K562 (cell line): ENCODE data around the gene CEMIP. TPM values are rescaled to one million over a fixed set of nuclear protein-coding genes. Genes with fewer than 3 reads are reported as not detected.

Experiments used
- ATAC-seq: fragments of 200-7000 bp; cut with Tn5 transposase; 3 replicates; pipeline ENCODE4 v1.9.1; 2020; ENCODE audit warnings: moderate library complexity
- BruUV-seq: library from RNA; stranded (reverse); fragments of 400-500 nt; replicated peaks from 2 replicates; lab custom pipeline; 2021; lab: Mats Ljungman, UMichigan
- CTCF ChIA-PET: fragments of 300-600 bp; formaldehyde crosslinking; extraction: SDS; loops from one replicate; lab custom pipeline; 2021; ENCODE audit warnings: low intra/inter-chr PET ratio; lab: Yijun Ruan, JAX
- POLR2A ChIA-PET: fragments of 300-600, 350-650 bp; sonication (Branson Sonifier 250); formaldehyde crosslinking; extraction: SDS; loops from one replicate; lab custom pipeline; 2021; ENCODE audit warnings: antibody characterized with exemption, inconsistent platforms; lab: Yijun Ruan, JAX
- DNase-seq, 4 experiments: peaks; one replicate each; pipeline versions ENCODE4 v3.0.0 to v3.0.0-alpha.2; 2011 to 2018; ENCODE audit warnings: low spot score in 3 of 4, mixed read lengths in 3 of 4; ENCODE audit errors: extremely low read depth in 1 of 4
- FAIRE-seq: peaks from 2 replicates; lab custom pipeline; 2011; peaks lifted over from hg19 to GRCh38; lab: Jason Lieb, UNC
- H2AFZ ChIP-seq: 2 replicates; pipeline ENCODE4 v1.6.0; 2011; ENCODE audit warnings: low read depth, low read length, control low read depth, inconsistent platforms
- H3K27ac ChIP-seq: fragments of 200-600 bp; 3 replicates; pipeline ENCODE4 v1.8.0; 2011; ENCODE audit warnings: low read depth, mild to moderate bottlenecking, control low read depth, inconsistent platforms, low read length, moderate library complexity, mixed read lengths; ENCODE audit errors: extremely low read depth
- H3K27me3 ChIP-seq, 2 experiments: fragments of 300-600 bp in 1 of 2; 2 replicates in 1 of 2; 3 replicates in 1 of 2; pipeline versions ENCODE4 v1.6.0 to v1.8.0; 2011; ENCODE audit warnings: inconsistent platforms in 2 of 2, low read length in 2 of 2, mild to moderate bottlenecking in 1 of 2, mixed read lengths in 1 of 2, moderate library complexity in 1 of 2; ENCODE audit not compliant: control insufficient read depth in 2 of 2, insufficient read depth in 2 of 2
- H3K36me3 ChIP-seq: fragments of 300-600 bp; 3 replicates; pipeline ENCODE4 v1.8.0; 2011; ENCODE audit warnings: mild to moderate bottlenecking, low read length, inconsistent platforms; ENCODE audit not compliant: control insufficient read depth, insufficient read depth
- H3K4me1 ChIP-seq, 2 experiments: fragments of 200-600 bp in 1 of 2; replicated peaks in 1 of 2; 2 replicates in 1 of 2; 3 replicates in 1 of 2; pipeline versions ENCODE4 v1.5.1 to v1.8.0; 2011; ENCODE audit warnings: inconsistent platforms in 2 of 2, low read length in 2 of 2, mild to moderate bottlenecking in 1 of 2, mixed read lengths in 1 of 2, moderate library complexity in 1 of 2; ENCODE audit not compliant: control insufficient read depth in 2 of 2, insufficient read depth in 2 of 2
- H3K4me2 ChIP-seq: 2 replicates; pipeline ENCODE4 v1.6.1; 2011; ENCODE audit warnings: low read length, control low read depth, inconsistent platforms, mixed read lengths; ENCODE audit not compliant: insufficient read depth
- H3K4me3 ChIP-seq: fragments of 200-600 bp; sonication (generic), shearing (Covaris generic); 2 replicates; pipeline ENCODE4 v1.5.1; 2016; ENCODE audit warnings: control low read depth, inconsistent platforms
- H3K79me2 ChIP-seq: fragments of 200-600 bp; 3 replicates; pipeline ENCODE4 v1.8.0; 2011; ENCODE audit warnings: low read length, inconsistent platforms; ENCODE audit not compliant: control insufficient read depth, insufficient read depth
- H3K9ac ChIP-seq, 2 experiments: 2 replicates each; pipeline versions ENCODE4 v1.6.0 to v1.6.1; 2011; ENCODE audit warnings: low read depth in 2 of 2, low read length in 2 of 2, control low read depth in 1 of 2, inconsistent platforms in 1 of 2, mild to moderate bottlenecking in 1 of 2, mixed read lengths in 1 of 2; ENCODE audit not compliant: insufficient read depth in 1 of 2
- H3K9me1 ChIP-seq: one replicate; pipeline ENCODE4 v1.6.0; 2011; ENCODE audit warnings: inconsistent platforms, mild to moderate bottlenecking, low read length, moderate library complexity; ENCODE audit not compliant: control insufficient read depth, insufficient read depth
- H3K9me3 ChIP-seq: replicated peaks from 2 replicates; pipeline ENCODE4 v1.5.1; 2011; ENCODE audit warnings: low read depth, low read length, inconsistent platforms; ENCODE audit not compliant: control insufficient read depth, insufficient read depth
- H4K20me1 ChIP-seq: replicated peaks from 2 replicates; pipeline ENCODE4 v1.6.1; 2011; ENCODE audit warnings: low read length, inconsistent platforms, mixed read lengths; ENCODE audit not compliant: control insufficient read depth, insufficient read depth
- EP400 ChIP-seq: fragments of 450-650 bp; IDR thresholded peaks from 2 replicates; pipeline ENCODE4 v1.6.1; 2017; ENCODE audit warnings: antibody characterized with exemption, mild to moderate bottlenecking, moderate library complexity
- GTF2F1 ChIP-seq: IDR thresholded peaks from 2 replicates; pipeline ENCODE4 v1.6.1; 2011; ENCODE audit warnings: low read depth, low read length, improper control_type of control experiment
- IRF9 ChIP-seq: fragments of 450-650 bp; IDR thresholded peaks from 2 replicates; pipeline ENCODE4 v1.6.1; 2016; ENCODE audit warnings: missing biosample characterization, missing genetic modification characterization
- NR1H2 ChIP-seq: sonication (generic); formaldehyde crosslinking; IDR thresholded peaks from 2 replicates; pipeline ENCODE4 v1.4.0; 2020; ENCODE audit warnings: mild to moderate bottlenecking, missing genetic modification reagents
- POLR2AphosphoS2 ChIP-seq: IDR thresholded peaks from 2 replicates; pipeline ENCODE4 v1.6.1; 2012; ENCODE audit warnings: low read length, improper control_type of control experiment
- SIRT6 ChIP-seq: IDR thresholded peaks from one replicate; pipeline ENCODE4 v1.6.1; 2012; ENCODE audit warnings: low read depth, mild to moderate bottlenecking, control low read depth, inconsistent platforms, low read length, moderate library complexity
- TCF15 ChIP-seq: fragments of 250-450 bp; sonication (Bioruptor Pico); IDR thresholded peaks from 2 replicates; pipeline ENCODE4 v1.8.0; 2022; ENCODE audit warnings: moderate library complexity, mild to moderate bottlenecking, inconsistent platforms
- TRIM28 ChIP-seq: fragments of 450-650 bp; IDR thresholded peaks from 2 replicates; pipeline ENCODE4 v1.6.1; 2017
- ZNF445 ChIP-seq: fragments of 250-450 bp; sonication (Bioruptor Pico); IDR thresholded peaks from 2 replicates; pipeline ENCODE4 v1.4.0; 2020; ENCODE audit warnings: low read depth, mild to moderate bottlenecking, moderate library complexity
- ZNF449 ChIP-seq: fragments of 250-450 bp; sonication (Bioruptor Pico); IDR thresholded peaks from 2 replicates; pipeline ENCODE4 v1.8.0; 2022; ENCODE audit warnings: moderate library complexity, mild to moderate bottlenecking, inconsistent platforms
- WGBS: fragments of 100-300 bp; shearing (Covaris generic); methylation state at CpG from one replicate; pipeline ENCODE4 v1.1.6; 2016; ENCODE audit warnings: low coverage, mixed read lengths; ENCODE audit not compliant: insufficient coverage; ENCODE audit errors: missing lambda C conversion rate; 5-methylcytosine and 5-hydroxymethylcytosine counted together
- in situ Hi-C: fragments of 300-500 bp; cut with MboI; formaldehyde crosslinking; loops from 4 replicates; pipeline ENCODE4 v1.15.0; 2018; ENCODE audit warnings: inconsistent platforms, mixed read lengths
- intact Hi-C: fragments of 100-400 bp; cut with micrococcal nuclease; formaldehyde crosslinking; loops from 2 replicates; pipeline ENCODE4 v1.14.2; 2022
- polyA plus RNA-seq, 8 experiments: library from polyadenylated mRNA; depleted of rRNA in 4 of 8; stranded (reverse) in 5 of 8; unstranded in 3 of 8; fragments of >200 nt; fragmentation: Nextera tagmentation in 2 of 8; fragmentation: Illumina TruSeq in 1 of 8; extraction: Ambion mirVana in 2 of 8; extraction: Trizol in 1 of 8; gene quantifications; 2 replicates each; pipeline versions ENCODE4 v1.2.1 to v1.2.3, GENCODE V29; 2011 to 2014; ENCODE audit warnings: inconsistent platforms in 1 of 8, missing spikeins in 1 of 8
- total RNA-seq, 7 experiments: library from RNA; depleted of rRNA in 6 of 7; stranded (reverse); fragments of >200 nt in 6 of 7; fragmentation: Illumina TruSeq in 2 of 7; extraction: Trizol in 2 of 7; gene quantifications; 2 replicates each; pipeline versions ENCODE4 v1.2.1 to v1.2.3, GENCODE V29; 2011 to 2021; ENCODE audit warnings: low replicate concordance in 1 of 7

CEMIP gene
- total and polyA plus RNA-seq, 9 of the 15 experiments (the other 6 are each of a cell fraction or from before 2014, with no cell fraction given), result 0.33 TPM; not detected in 8

- no peak for TF ChIP-seq ZNF449
- no peak for TF ChIP-seq IRF9 (tag)
- TF ChIP-seq, all 486 proteins: peak for 0
Measured at GRCh38 chr15:80944818-80945217, 165.6 kb downstream of the CEMIP start (continued).

GRCh38 chr15:80945605-80946004 is 166.4 kb downstream of the CEMIP start:
- DNase-seq (no peak), ATAC-seq (no peak), FAIRE-seq (no peak)
- Histone ChIP-seq H4K20me1 (peaks cover 10% of the 10 kb centered on the region; the same call in 1 of the 2 replicates), H3K36me3 (peaks cover 5% of the 10 kb centered on the region; the same call in 1 of the 3 replicates), H3K4me3 (no peak overlapping the region), H3K4me2 (no peak overlapping the region), H3K79me2 (no peaks in the 10 kb centered on the region), H3K27me3 (no peaks in the 10 kb centered on the region), H3K9me1 (no peaks in the 10 kb centered on the region), H3K4me1 (no peaks in the 10 kb centered on the region), H3K9me3 (no peaks in the 10 kb centered on the region), H2AFZ (no peak overlapping the region), H3K27ac (no peak overlapping the region), H3K9ac (no peak overlapping the region)
- in situ Hi-C loops, result no loop called here
- TF ChIP-seq EP400 (no peak), SIRT6 (no peak), ZNF445 (CRISPR knock-in tag) (no peak), TCF15 (CRISPR knock-in tag) (no peak), TRIM28 (no peak), NR1H2 (CRISPR knock-in tag) (no peak), POLR2AphosphoS2 (no peak), GTF2F1 (no peak)
- BruUV-seq, result no TSS peak
- intact Hi-C loops, result no loop called here
- ChIA-PET CTCF (no interaction called here), POLR2A (interaction anchor here (1.1 kb wide), 1 partner anchor 48 kb away, joined by 3 read pairs; no protein-coding TSS in a partner anchor)
- 32% methylated on average over 5 of the region's 5 CpGs for WGBS
